Motor neuron (in vitro differentiated cells): ENCODE measurements around the gene FAM72D. TPM values are rescaled to one million over a fixed set of nuclear protein-coding genes. Genes with fewer than 3 reads are reported as not detected.
"Not testable (repeated sequence)": the region's sequence is repeated elsewhere in the genome, so short reads cannot be mapped to it uniquely, and the experiment has no call there.

Experiments used
- ATAC-seq, 8 experiments: fragments of 200-7000 bp; cut with Tn5 transposase; replicated peaks in 6 of 8; 2 replicates each; pipeline ENCODE4 v1.8.0; 2021; ENCODE audit warnings: mild to moderate bottlenecking in 8 of 8, moderate library complexity in 8 of 8
- H3K27ac ChIP-seq, 2 donors: fragments of 250-450 bp; sonication (Bioruptor Pico); 2 replicates each; pipeline ENCODE4 v1.9.0; 2021; ENCODE audit warnings: antibody characterized with exemption in 2 of 2, mild to moderate bottlenecking in 2 of 2, moderate library complexity in 1 of 2
- H3K4me1 ChIP-seq, 2 donors: fragments of 250-450 bp; sonication (Bioruptor Pico); replicated peaks in 1 of 2; 2 replicates each; pipeline ENCODE4 v1.6.1; 2021; ENCODE audit warnings: antibody characterized with exemption in 2 of 2, mild to moderate bottlenecking in 2 of 2, moderate library complexity in 1 of 2
- H3K4me3 ChIP-seq, 5 donors: fragments of 250-450 bp; sonication (Bioruptor Pico); 2 replicates each; pipeline ENCODE4 v1.9.0; 2021; ENCODE audit warnings: antibody characterized with exemption in 5 of 5, mild to moderate bottlenecking in 5 of 5, moderate library complexity in 4 of 5
- WGBS, 10 experiments: fragments of 450-650 bp; shearing (Covaris generic); methylation state at CpG; one replicate each; pipeline ENCODE4 v1.0.0; 2022; 5-methylcytosine and 5-hydroxymethylcytosine counted together
- in situ Hi-C, 9 experiments: fragments of 400-800 bp; cut with MboI; loops; one replicate each; pipeline ENCODE4 v1.15.0; 2021; ENCODE audit warnings: low sequenced_read_pairs in 9 of 9, low pct_unique_long_range_greater_than_20kb in 2 of 9; ENCODE audit not compliant: unreplicated experiment in 9 of 9
- total RNA-seq, 8 experiments: library from RNA; unstranded; fragments of 300-600 nt; gene quantifications; 2 replicates each; pipeline versions ENCODE4 v1.2.3 to v1.2.4, GENCODE V29; 2022

Gene FAM72D
- total RNA-seq, 8 experiments from 2014 or later: 0.78 to 6.1 (median 1.7) TPM

- ATAC-seq, H3K4me3 ChIP-seq, H3K27ac ChIP-seq, in situ Hi-C loops, H3K4me1 ChIP-seq: not testable (repeated sequence)
- no CpG with 5 or more reads among the region's 3 CpGs for WGBS, 10 experiments
Observed at GRCh38 chr1:145144264-145144913, 48.6 kb downstream of the FAM72D start.

DNA sequence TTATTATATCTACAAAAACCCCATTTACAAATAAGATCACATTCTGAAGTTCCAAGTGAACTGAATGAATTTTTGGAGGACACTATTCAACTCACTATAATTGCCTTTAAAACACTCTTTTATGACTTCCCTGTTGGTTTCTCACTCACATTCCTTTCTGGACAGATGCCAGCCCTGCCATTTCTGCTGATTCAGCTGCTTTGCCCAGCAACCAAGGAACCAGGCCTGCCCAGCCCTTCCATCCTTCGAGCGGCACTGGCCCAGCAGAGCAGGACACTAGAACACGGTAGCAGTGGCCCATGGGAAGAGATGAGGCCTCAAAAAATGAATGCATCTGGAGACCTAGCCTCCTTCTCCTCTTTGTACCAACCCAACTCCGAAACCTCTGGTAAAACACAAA is 50.5 kb downstream of the FAM72D start:
- in situ Hi-C loops, ATAC-seq, H3K27ac ChIP-seq, H3K4me1 ChIP-seq, H3K4me3 ChIP-seq: not testable (repeated sequence)
- WGBS, 10 experiments: no CpG with 5 or more reads among the region's 4 CpGs

DNA sequence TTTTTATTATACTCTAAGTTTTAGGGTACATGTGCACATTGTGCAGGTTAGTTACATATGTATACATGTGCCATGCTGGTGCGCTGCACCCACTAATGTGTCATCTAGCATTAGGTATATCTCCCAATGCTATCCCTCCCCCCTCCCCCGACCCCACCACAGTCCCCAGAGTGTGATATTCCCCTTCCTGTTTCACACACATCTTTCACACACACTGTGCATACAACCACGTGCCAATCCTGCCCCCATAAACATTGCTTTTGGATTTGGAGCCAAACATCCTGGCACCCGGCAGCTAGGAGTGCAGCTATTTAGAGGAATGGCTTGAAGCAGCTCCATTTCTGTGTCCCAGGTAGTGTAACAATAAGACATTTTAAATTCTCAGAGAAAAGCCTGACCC is 51.4 kb downstream of the FAM72D start:
- H3K4me1 ChIP-seq, H3K27ac ChIP-seq, in situ Hi-C loops, H3K4me3 ChIP-seq, ATAC-seq: not testable (repeated sequence)
- whole genome bisulfite sequencing, 10 experiments: no CpG with 5 or more reads among the region's 4 CpGs

DNA sequence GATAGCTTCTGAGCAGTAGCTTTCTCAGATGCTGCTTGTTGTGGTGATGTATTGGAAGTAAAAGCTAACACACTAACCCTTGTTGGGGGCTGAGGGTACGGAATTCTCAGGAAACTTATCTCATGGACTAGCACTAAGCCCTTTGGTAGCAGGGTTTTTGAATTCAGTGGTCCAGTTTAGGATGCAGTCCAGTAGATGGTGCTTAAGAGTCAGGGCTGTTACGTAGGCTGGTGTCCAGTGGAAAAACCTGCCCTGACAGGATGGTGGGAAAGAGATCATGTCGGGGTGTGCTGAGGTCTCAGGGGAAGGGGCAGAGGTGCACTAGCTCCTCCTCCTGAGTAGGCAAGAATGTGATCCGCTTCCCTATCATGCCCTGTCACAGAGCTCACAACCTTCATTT is 59.6 kb downstream of the FAM72D start:
- H3K27ac ChIP-seq, H3K4me1 ChIP-seq, in situ Hi-C loops, H3K4me3 ChIP-seq: not testable (repeated sequence)
- no CpG with 5 or more reads among the region's 4 CpGs for WGBS, 10 experiments
- ATAC-seq: peak in 6 of 8 experiments; percentile 19 to 70 (median 52)

DNA sequence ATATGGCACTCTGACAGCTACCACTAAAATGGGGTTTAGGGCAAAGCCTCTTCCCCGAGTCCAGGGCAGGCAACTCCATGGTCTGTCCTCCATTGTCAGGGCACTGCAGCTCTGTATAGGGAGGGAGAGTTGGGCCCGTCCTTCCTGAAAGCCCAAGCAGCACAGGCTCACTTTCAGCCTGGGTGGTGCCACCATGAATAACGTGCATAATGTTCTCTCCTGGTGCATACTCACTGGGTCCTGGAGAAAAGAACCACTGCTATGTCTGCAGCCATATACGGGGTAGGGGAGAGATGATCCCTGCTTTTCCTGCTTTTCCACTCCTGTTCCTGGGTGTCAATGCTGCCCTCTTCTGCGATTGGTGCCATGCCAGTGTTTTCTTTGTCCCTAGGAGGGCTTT is 60.1 kb downstream of the FAM72D start:
- WGBS, 10 experiments: 20% methylated on average over 1 of the region's 5 CpGs; no CpG with 5 or more reads in 9 of the 10 experiments
- H3K27ac ChIP-seq, H3K4me3 ChIP-seq, H3K4me1 ChIP-seq, in situ Hi-C loops: not testable (repeated sequence)
- ATAC-seq: peak in 4 of 8 experiments; percentile 30 to 83 (median 71)

GRCh38 chr1:145156891-145157610 is 61.3 kb downstream of the FAM72D start:
- ATAC-seq: peak in 6 of 8 experiments; percentile 18 to 44 (median 39)
- in situ Hi-C loops, H3K27ac ChIP-seq, H3K4me1 ChIP-seq: not testable (repeated sequence)
- peak overlapping the region in 2 of 5 donors; percentile 30 to 40 for H3K4me3 ChIP-seq
- 62 to 73% methylated on average over 3 to 13 of the region's 26 CpGs; no CpG with 5 or more reads in 8 of the 10 experiments for WGBS, 10 experiments

DNA sequence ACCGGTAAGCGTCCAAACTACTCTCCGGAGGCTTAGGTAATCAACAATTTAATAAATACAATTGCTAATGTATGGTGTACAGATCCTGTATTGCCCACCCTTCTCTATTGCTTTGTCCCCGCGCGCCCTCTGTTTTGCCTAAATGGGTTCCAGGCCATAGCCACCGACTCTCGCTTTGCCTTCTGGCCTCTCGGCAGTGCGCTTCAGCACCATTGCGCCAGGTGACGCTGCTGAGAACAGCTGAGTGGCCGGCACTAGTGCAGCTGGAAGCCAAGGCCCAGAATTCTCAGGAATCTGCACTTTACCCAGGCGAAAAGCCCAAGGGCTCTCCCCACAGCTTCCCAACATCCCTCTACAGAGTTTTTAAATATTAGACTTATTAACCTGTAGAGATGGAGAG is 61.9 kb downstream of the FAM72D start:
- H3K4me3 ChIP-seq, H3K27ac ChIP-seq, in situ Hi-C loops, H3K4me1 ChIP-seq: not testable (repeated sequence)
- peak; percentile 43 to 94 (median 80) for ATAC-seq
- no CpG with 5 or more reads among the region's 14 CpGs for WGBS, 10 experiments

DNA sequence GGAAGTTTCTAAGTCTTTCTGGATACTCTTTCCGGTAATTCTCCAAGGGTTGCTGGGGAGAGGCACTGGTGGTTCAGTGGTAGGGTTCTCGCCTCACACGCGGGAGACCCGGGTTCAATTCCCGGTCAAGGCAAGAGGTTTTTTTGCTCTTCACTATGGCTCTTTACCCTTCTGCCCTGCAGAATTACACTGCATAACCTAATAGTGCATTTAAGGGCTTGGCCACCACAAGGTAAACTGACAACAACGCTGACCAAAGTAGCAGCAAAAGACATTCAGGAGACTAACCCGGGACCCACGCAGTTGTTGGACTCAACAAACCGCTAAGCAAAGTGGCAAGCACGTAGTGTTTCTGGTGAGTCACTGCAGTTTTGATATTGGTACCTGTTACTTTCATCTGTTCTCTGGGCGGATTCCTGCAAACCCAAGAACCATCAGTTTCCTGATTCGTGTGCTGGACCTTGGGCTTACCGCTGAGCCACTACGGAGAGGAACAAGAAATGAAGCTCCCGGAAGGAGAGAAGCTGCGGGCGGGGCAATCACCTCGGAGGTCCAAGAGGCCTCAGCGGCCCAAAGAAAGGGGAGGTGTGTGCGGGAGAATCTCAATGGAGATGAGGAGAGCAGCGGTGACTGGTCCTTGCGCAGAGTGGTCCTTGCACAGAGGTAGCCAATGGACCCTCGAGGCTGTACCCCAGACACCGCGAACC is 65.4 kb downstream of the FAM72D start:
- ATAC-seq: peak in 6 of 8 experiments; percentile 33 to 85 (median 80)
- H3K4me1 ChIP-seq, in situ Hi-C loops, H3K27ac ChIP-seq, H3K4me3 ChIP-seq: not testable (repeated sequence)
- WGBS, 10 experiments: no CpG with 5 or more reads among the region's 26 CpGs

Other genes starting within 250 kb of the FAM72D start
- gene SRGAP2B, start 646 bp upstream of the FAM72D start, total RNA-seq: 10 to 100 TPM in 7 of 8 experiments, 1 to 10 TPM in 1; 9.8 to 28.6 (median 14.3) TPM
- gene PPIAL4D, start 146.2 kb downstream of the FAM72D start, total RNA-seq: not detected